ENCODE data around the gene ZMPSTE24.

GRCh38 chr1:40255231-40255630 is 2.8 kb upstream of the ZMPSTE24 start:
- TF ChIP-seq ELK1 (IDR thresholded peaks at IDR 0.05; ENCODE audit: low read depth, low read length) (no peak), HDAC6 (IDR thresholded peaks at IDR 0.05; ENCODE audit: unreplicated experiment) (no peak), RFX5 (IDR thresholded peaks at IDR 0.05; ENCODE audit: low read depth, low read length) (no peak), USF2 (IDR thresholded peaks at IDR 0.05; ENCODE audit: borderline replicate concordance, low read depth, low read length) (no peak), ZNF24 (IDR thresholded peaks at IDR 0.05) (no peak), MEF2B (IDR thresholded peaks at IDR 0.05; ENCODE audit: partially characterized antibody, poor library complexity, severe bottlenecking) (no peak), CTCF (IDR thresholded peaks at IDR 0.05 in 2 of 3, conservative IDR thresholded peaks at IDR 0.05 in 1 of 3; ENCODE audit: control insufficient read depth in 2 of 3, extremely low read depth in 1 of 3, insufficient read depth in 1 of 3, low read depth in 3 of 3, low read length in 3 of 3) (no peak), POLR2AphosphoS2 (IDR thresholded peaks at IDR 0.05; ENCODE audit: low read depth, low read length) (no peak), MEF2A (IDR thresholded peaks at IDR 0.05; ENCODE audit: insufficient read depth, low read depth, low read length) (no peak), EGR1 (IDR thresholded peaks at IDR 0.05; ENCODE audit: borderline replicate concordance in 1 of 2, low read depth in 2 of 2, low read length in 2 of 2) (no peak)
- TF ChIP-seq, protein P1, sequence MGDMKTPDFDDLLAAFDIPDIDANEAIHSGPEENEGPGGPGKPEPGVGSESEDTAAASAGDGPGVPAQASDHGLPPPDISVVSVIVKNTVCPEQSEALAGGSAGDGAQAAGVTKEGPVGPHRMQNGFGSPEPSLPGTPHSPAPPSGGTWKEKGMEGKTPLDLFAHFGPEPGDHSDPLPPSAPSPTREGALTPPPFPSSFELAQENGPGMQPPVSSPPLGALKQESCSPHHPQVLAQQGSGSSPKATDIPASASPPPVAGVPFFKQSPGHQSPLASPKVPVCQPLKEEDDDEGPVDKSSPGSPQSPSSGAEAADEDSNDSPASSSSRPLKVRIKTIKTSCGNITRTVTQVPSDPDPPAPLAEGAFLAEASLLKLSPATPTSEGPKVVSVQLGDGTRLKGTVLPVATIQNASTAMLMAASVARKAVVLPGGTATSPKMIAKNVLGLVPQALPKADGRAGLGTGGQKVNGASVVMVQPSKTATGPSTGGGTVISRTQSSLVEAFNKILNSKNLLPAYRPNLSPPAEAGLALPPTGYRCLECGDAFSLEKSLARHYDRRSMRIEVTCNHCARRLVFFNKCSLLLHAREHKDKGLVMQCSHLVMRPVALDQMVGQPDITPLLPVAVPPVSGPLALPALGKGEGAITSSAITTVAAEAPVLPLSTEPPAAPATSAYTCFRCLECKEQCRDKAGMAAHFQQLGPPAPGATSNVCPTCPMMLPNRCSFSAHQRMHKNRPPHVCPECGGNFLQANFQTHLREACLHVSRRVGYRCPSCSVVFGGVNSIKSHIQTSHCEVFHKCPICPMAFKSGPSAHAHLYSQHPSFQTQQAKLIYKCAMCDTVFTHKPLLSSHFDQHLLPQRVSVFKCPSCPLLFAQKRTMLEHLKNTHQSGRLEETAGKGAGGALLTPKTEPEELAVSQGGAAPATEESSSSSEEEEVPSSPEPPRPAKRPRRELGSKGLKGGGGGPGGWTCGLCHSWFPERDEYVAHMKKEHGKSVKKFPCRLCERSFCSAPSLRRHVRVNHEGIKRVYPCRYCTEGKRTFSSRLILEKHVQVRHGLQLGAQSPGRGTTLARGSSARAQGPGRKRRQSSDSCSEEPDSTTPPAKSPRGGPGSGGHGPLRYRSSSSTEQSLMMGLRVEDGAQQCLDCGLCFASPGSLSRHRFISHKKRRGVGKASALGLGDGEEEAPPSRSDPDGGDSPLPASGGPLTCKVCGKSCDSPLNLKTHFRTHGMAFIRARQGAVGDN (IDR thresholded peaks at IDR 0.05), result no peak
